ENCODE results near the gene KIF1A.

GRCh38 chr2:240809276-240809675 lies 10.7 kb downstream of the KIF1A start:
- TF ChIP-seq CTCF (IDR thresholded peaks at IDR 0.05) (no peak), EP300 (IDR thresholded peaks at IDR 0.05) (no peak), POLR2A (IDR thresholded peaks at IDR 0.05; ENCODE audit: low read depth) (no peak)
